Suprapubic skin (tissue), 4 donors: ENCODE measurements around the gene MYO16.

Experiments used
- CTCF ChIP-seq, 2 donors: fragments of 200-600 bp in 1 of 2; fragments of 450-650 bp in 1 of 2; sonication (generic) in 1 of 2; IDR thresholded peaks; one replicate each; pipeline ENCODE4 v1.5.1; 2016 to 2019; ENCODE audit warnings: antibody characterized with exemption in 2 of 2, mild to moderate bottlenecking in 1 of 2, moderate library complexity in 1 of 2
- EP300 ChIP-seq: sonication (generic); formaldehyde crosslinking; IDR thresholded peaks from one replicate; pipeline ENCODE4 v1.6.1; 2017; ENCODE audit warnings: antibody characterized with exemption
- POLR2A ChIP-seq, 2 donors: fragments of 450-650 bp; IDR thresholded peaks; one replicate each; pipeline ENCODE4 v1.6.1; 2017; ENCODE audit warnings: antibody characterized with exemption in 2 of 2, mild to moderate bottlenecking in 2 of 2, moderate library complexity in 2 of 2
- POLR2AphosphoS5 ChIP-seq, 3 donors: sonication (generic); formaldehyde crosslinking; IDR thresholded peaks; one replicate each; pipeline ENCODE4 v1.6.1; 2017; ENCODE audit warnings: antibody characterized with exemption in 3 of 3

- TF ChIP-seq CTCF (IDR thresholded peaks at IDR 0.05) (no peak), POLR2A (IDR thresholded peaks at IDR 0.05) (no peak), POLR2AphosphoS5 (IDR thresholded peaks at IDR 0.05) (no peak), EP300 (no peak)
Observed at GRCh38 chr13:109163037-109163379, 533.6 kb downstream of the MYO16 start.
